Skeletal muscle satellite cell (primary cell): Measurements from ENCODE around the gene ELOVL7.
"Not testable (repeated sequence)": the region's sequence is repeated elsewhere in the genome, so short reads cannot be mapped to it uniquely, and the experiment has no call there.

Experiments
- H3K27me3 ChIP-seq: 2 replicates; pipeline ENCODE4 v1.7.0; 2013; ENCODE audit warnings: low read length; ENCODE audit not compliant: control insufficient read depth, insufficient read depth
- H3K36me3 ChIP-seq: 2 replicates; pipeline ENCODE4 v1.7.0; 2013; ENCODE audit warnings: mild to moderate bottlenecking, control low read depth, low read length; ENCODE audit not compliant: insufficient read depth
- H3K4me1 ChIP-seq: 2 replicates; pipeline ENCODE4 v1.7.0; 2013; ENCODE audit warnings: low read length; ENCODE audit not compliant: control insufficient read depth, insufficient read depth
- H3K4me2 ChIP-seq: 2 replicates; pipeline ENCODE4 v1.7.0; 2013; ENCODE audit warnings: mild to moderate bottlenecking, low read length
- H3K4me3 ChIP-seq: 2 replicates; pipeline ENCODE4 v1.7.0; 2013; ENCODE audit warnings: low read length
- H3K9ac ChIP-seq: 2 replicates; pipeline ENCODE4 v1.7.0; 2013; ENCODE audit warnings: mild to moderate bottlenecking, low read depth, low read length, moderate library complexity
- H3K9me3 ChIP-seq: replicated peaks from 2 replicates; pipeline ENCODE4 v1.7.0; 2013; ENCODE audit warnings: mild to moderate bottlenecking, control low read depth, low read length

The ELOVL7 gene

DNA sequence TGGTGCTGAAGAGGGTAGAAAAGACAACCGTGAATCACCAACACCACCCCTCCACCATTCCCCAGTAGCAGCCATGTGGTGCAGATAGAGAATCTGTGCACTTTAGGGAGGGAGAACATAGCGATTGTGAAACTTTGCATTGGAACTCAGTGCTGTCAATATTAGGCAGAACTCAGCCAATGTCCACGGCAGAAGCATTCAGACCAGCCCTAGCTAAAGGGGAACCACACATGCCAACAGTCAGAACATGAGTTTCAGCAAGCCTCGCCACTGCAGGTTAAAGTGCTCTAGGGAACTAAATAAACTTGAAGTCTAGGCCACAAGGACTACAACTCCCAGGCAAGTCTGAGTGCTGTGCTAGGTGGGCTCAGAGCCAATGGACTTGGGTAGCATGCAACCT is 105.6 kb downstream of the ELOVL7 start:
- H3K9me3 ChIP-seq, result no peaks in the 10 kb centered on the region
- no peak overlapping the region for H3K9ac ChIP-seq
- H3K36me3 ChIP-seq, result no peaks in the 10 kb centered on the region
- H3K4me3 ChIP-seq, result no peak overlapping the region
- H3K27me3 ChIP-seq, result no peaks in the 10 kb centered on the region
- no peak overlapping the region for H3K4me2 ChIP-seq
- H3K4me1 ChIP-seq, result no peaks in the 10 kb centered on the region

DNA sequence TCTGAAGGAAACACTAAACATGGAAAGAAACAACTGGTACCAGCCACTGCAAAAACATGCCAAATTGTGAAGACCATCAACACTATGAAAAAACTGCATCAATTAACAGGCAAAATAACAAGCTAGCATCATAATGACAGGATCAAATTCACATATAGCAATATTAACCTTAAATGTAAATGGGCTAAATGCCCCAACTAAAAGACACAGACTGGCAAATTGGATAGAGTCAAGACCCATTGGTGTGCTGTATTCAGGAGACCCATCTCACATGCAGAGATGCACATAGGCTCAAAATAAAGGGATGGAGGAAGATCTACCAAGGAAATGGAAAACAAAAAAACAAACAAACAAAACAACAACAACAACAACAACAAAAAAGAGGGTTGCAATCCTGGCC is 113.2 kb downstream of the ELOVL7 start:
- H3K27me3 ChIP-seq, H3K9me3 ChIP-seq, H3K9ac ChIP-seq, H3K4me1 ChIP-seq, H3K4me3 ChIP-seq, H3K36me3 ChIP-seq, H3K4me2 ChIP-seq: not testable (repeated sequence)

DNA sequence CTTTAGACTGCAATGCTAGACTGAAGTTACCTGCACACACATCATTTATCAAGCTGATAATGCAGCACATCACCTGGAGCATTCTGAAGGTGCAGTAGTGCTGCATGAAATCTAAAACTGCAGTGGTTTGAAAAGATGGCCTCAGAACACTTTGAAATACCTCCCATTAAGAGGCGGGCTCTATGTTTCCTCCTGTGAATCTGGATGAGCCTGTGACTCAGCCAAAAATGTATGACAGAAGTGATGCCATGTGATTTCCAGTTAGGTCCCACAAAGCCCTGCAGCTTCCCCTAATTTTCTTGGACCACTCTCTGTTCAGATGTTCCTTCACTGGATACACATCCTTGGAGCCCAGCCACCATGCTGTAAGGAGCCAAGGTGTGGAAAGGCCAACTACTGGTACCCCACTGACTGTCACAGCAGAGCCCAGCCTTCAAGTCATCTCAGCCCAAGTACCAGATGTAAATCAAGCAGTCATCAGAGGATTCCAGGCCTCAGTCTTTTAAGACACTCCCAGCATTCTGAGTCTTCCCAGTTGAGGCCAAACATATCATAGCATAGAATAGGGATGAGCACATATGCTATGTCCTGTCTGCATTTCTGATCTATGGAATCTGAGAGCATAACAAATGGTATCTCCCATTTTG is 116.9 kb downstream of the ELOVL7 start:
- Histone ChIP-seq H3K4me3 (no peak overlapping the region), H3K27me3 (peaks cover 28% of the 10 kb centered on the region), H3K4me2 (no peak overlapping the region), H3K36me3 (no peaks in the 10 kb centered on the region), H3K9me3 (no peaks in the 10 kb centered on the region), H3K4me1 (no peaks in the 10 kb centered on the region), H3K9ac (no peak overlapping the region)

- Histone ChIP-seq H3K9me3 (no peaks in the 10 kb centered on the region), H3K4me1 (no peaks in the 10 kb centered on the region), H3K27me3 (peaks cover 39% of the 10 kb centered on the region), H3K4me3 (no peak overlapping the region), H3K9ac (no peak overlapping the region), H3K4me2 (no peak overlapping the region), H3K36me3 (no peaks in the 10 kb centered on the region)
Measured at GRCh38 chr5:60724126-60724525, 119.9 kb downstream of the ELOVL7 start.

- Histone ChIP-seq H3K4me2 (no peak overlapping the region), H3K27me3 (peaks cover 48% of the 10 kb centered on the region), H3K4me3 (no peak overlapping the region), H3K4me1 (no peaks in the 10 kb centered on the region), H3K9ac (no peak overlapping the region), H3K36me3 (no peaks in the 10 kb centered on the region), H3K9me3 (no peaks in the 10 kb centered on the region)
Measured at GRCh38 chr5:60722416-60722815, 121.7 kb downstream of the ELOVL7 start.

- no peak overlapping the region for H3K4me2 ChIP-seq
- no peaks in the 10 kb centered on the region for H3K4me1 ChIP-seq
- no peaks in the 10 kb centered on the region for H3K36me3 ChIP-seq
- H3K9ac ChIP-seq, result no peak overlapping the region
- H3K4me3 ChIP-seq, result no peak overlapping the region
- no peaks in the 10 kb centered on the region for H3K9me3 ChIP-seq
- H3K27me3 ChIP-seq, result peaks cover 42% of the 10 kb centered on the region
Measured at GRCh38 chr5:60719329-60719728, 124.7 kb downstream of the ELOVL7 start.

DNA sequence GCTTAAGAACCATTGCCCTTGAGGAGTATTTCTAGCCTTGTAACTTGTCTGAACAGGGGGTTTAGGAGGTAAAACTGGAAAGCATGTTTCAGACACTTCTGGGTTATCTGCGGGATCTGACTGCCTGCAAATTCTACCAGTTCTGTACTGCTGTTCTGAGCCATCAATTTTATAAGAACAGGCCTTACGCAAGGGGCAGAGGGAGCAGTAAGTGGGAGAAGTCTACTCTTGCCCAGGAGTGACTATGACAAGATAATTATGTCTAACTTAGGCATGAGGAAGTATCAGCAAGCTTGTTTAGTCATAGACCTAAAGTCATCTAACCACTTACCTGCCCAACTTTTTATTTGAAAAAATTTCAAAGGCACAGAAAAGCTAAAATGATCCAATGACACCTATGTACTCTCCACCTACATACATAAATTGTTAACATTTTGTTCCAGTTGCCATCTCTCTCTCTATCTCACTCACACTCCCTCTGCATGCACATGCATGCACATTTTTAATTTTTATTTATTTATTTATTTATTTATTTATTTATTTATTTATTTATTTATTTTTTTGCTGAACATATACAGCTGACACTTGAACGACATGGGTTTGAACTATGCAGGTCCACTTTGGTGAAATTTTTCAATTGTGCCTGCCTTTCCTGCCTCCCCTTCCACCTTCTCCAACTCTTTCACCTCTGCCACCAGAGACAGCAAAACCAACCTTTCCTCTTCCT is 125.7 kb downstream of the ELOVL7 start:
- Histone ChIP-seq H3K36me3 (no peaks in the 10 kb centered on the region), H3K4me2 (no peak overlapping the region), H3K9me3 (no peaks in the 10 kb centered on the region), H3K4me3 (no peak overlapping the region), H3K4me1 (no peaks in the 10 kb centered on the region), H3K9ac (no peak overlapping the region), H3K27me3 (peaks cover 36% of the 10 kb centered on the region)

- H3K9ac ChIP-seq, H3K4me1 ChIP-seq, H3K4me3 ChIP-seq, H3K9me3 ChIP-seq, H3K4me2 ChIP-seq, H3K36me3 ChIP-seq: not testable (repeated sequence)
- peaks cover 24% of the 10 kb centered on the region for H3K27me3 ChIP-seq
Measured at GRCh38 chr5:60715201-60715928, 128.7 kb downstream of the ELOVL7 start.

DNA sequence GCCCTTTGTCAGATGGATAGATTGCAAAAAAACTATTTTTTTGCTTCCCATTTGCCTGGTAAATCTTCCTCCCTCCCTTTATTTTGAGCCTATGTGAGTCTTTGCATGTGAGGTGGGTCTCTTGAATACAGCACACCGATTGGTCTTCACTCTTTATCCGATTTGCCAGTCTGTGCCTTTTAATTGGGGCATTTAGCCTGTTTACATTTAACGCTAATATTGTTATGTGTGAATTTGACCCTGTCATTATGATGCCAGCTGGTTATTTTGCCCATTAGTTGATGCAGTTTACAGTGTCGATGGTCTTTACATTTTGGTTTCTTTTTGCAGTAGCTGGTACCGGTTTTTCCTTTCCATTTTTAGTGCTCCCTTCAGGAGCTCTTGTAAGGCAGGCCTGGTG is 131.1 kb downstream of the ELOVL7 start:
- Histone ChIP-seq H3K9me3 (no peaks in the 10 kb centered on the region), H3K4me2 (no peak overlapping the region), H3K9ac (no peak overlapping the region), H3K36me3 (no peaks in the 10 kb centered on the region), H3K4me1 (no peaks in the 10 kb centered on the region), H3K4me3 (no peak overlapping the region), H3K27me3 (peaks cover 22% of the 10 kb centered on the region)

DNA sequence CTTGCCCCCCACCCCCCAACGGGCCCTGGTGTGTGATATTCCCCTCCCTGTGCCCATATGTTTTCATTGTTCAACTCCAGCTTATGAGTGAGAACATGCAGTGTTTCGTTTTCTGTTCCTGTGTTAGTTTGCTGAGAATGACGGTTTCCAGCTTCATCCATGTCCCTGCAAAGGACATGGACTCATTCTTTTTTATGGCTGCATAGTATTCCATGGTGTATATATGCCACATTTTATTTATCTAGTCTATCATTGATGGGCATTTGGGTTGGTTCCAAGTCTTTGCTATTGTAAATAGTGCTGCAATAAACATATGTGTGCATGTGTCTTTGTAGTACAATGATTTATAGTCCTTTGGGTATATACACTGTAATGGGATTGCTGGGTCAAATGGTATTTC is 132.2 kb downstream of the ELOVL7 start:
- not testable (repeated sequence) for H3K9me3 ChIP-seq, H3K4me2 ChIP-seq, H3K4me3 ChIP-seq, H3K9ac ChIP-seq, H3K4me1 ChIP-seq, H3K36me3 ChIP-seq
- peaks cover 12% of the 10 kb centered on the region for H3K27me3 ChIP-seq

GRCh38 chr5:60710362-60710761 is 133.7 kb downstream of the ELOVL7 start:
- no peaks in the 10 kb centered on the region for H3K9me3 ChIP-seq
- no peak overlapping the region for H3K4me3 ChIP-seq
- no peaks in the 10 kb centered on the region for H3K4me1 ChIP-seq
- H3K27me3 ChIP-seq, result peaks cover 12% of the 10 kb centered on the region
- H3K4me2 ChIP-seq, result no peak overlapping the region
- H3K36me3 ChIP-seq, result no peaks in the 10 kb centered on the region
- H3K9ac ChIP-seq, result no peak overlapping the region
